ENCODE results near the gene CPAMD8. TPM values are rescaled to one million over a fixed set of nuclear protein-coding genes. Genes with fewer than 3 reads are reported as not detected.
A peak's percentile ranks its signal among the peaks of the same experiment; 100 is the strongest.

The CPAMD8 gene
- total and polyA plus RNA-seq, 10 of the 15 experiments (the other 5 are each of a cell fraction or from before 2014, with no cell fraction given) = 0.12 to 0.97 (median 0.25) TPM; not detected in 3

GRCh38 chr19:16889366-16889882 is 137.2 kb downstream of the CPAMD8 start (continued):
- TF ChIP-seq BCLAF1 (IDR thresholded peaks at IDR 0.05) = no peak

GRCh38 chr19:16888629-16889365 is 137.8 kb downstream of the CPAMD8 start, which contains the start of gene F2RL3:
F2RL3 (plus strand) TSS chr19:16888999; CDS start chr19:16889190, 191 bp downstream.
- peak within 1 kb of the TSS; percentile 63 for H3K9ac ChIP-seq (ENCODE audit: control insufficient read depth, insufficient read depth, low read length)
- DNase-seq (ENCODE audit: low read depth, low spot score) (no peak), ATAC-seq (peak; percentile 73), FAIRE-seq (peak; percentile 82)
- H3K9me3 ChIP-seq (replicated peaks; ENCODE audit: control insufficient read depth, insufficient read depth, low read length) = no peaks in the 10 kb centered on the region
- 1% methylated on average over 31 of the region's 31 CpGs for WGBS (ENCODE audit: insufficient coverage, insufficient replicate concordance, low lambda C conversion rate, missing lambda C conversion rate)
- H3K36me3 ChIP-seq (ENCODE audit: control insufficient read depth in 2 of 2, insufficient read depth in 2 of 2, low read length in 1 of 2) = no peaks in the 10 kb centered on the region
- ChIA-PET CTCF (no interaction called here), RAD21 (ENCODE audit: unreplicated experiment) (interaction anchor here (0.6 kb wide), 1 partner anchor 146 kb away, joined by 5 read pairs; no protein-coding TSS in a partner anchor), SMC1A (ENCODE audit: uncharacterized antibody, unreplicated experiment) (no interaction called here), POLR2A (interaction anchor here (0.7 kb wide), 1 partner anchor 1944 kb away, joined by 4 read pairs; no protein-coding TSS in a partner anchor)
- H3K27me3 ChIP-seq (replicated peaks in 1 of 2; ENCODE audit: control insufficient read depth in 2 of 2, insufficient read depth in 2 of 2, low read length in 1 of 2) = no peaks in the 10 kb centered on the region
- peak within 1 kb of the TSS; percentile 66 for H3K27ac ChIP-seq (ENCODE audit: control insufficient read depth, insufficient read depth)
- H2AFZ ChIP-seq (ENCODE audit: control insufficient read depth, low read depth, low read length) = peak within 1 kb of the TSS; percentile 82
- in situ Hi-C loops (cut with MboI) (no loop called here), intact Hi-C loops (cut with micrococcal nuclease; ENCODE audit: unreplicated experiment) (no loop called here)
- peaks cover 32% of the 10 kb centered on the region for H3K4me1 ChIP-seq (ENCODE audit: control insufficient read depth, insufficient read depth, low read length)
- H3K4me3 ChIP-seq = peak within 1 kb of the TSS; percentile 48; the same call in 1 of the 2 replicates
- TSS peak; percentile 76 for BruUV-seq (replicated peaks)
- no peaks in the 10 kb centered on the region for H4K20me1 ChIP-seq (ENCODE audit: control insufficient read depth, insufficient read depth)
- H3K4me2 ChIP-seq (ENCODE audit: control insufficient read depth, insufficient read depth) = peak within 1 kb of the TSS; percentile 79
- no peaks in the 10 kb centered on the region for H3K79me2 ChIP-seq (ENCODE audit: control insufficient read depth, insufficient read depth, low read length)
- no peak for TF ChIP-seq IRF5 (IDR thresholded peaks at IDR 0.05; ENCODE audit: borderline replicate concordance)
- no peak for TF ChIP-seq ZNF592 (IDR thresholded peaks at IDR 0.05)
- TF ChIP-seq HSF1 (IDR thresholded peaks at IDR 0.05; ENCODE audit: low read depth, low read length) = no peak
- TF ChIP-seq EED (IDR thresholded peaks at IDR 0.05; ENCODE audit: low read depth) = peak; percentile 64
- TF ChIP-seq SMAD1 (IDR thresholded peaks at IDR 0.05; ENCODE audit: low read depth, partially characterized antibody) = no peak
- TF ChIP-seq SMAD5 (IDR thresholded peaks at IDR 0.05; ENCODE audit: low read depth) = no peak
- no peak; the same call in 1 of the 2 replicates for TF ChIP-seq FOXM1 (IDR thresholded peaks at IDR 0.05; ENCODE audit: low read depth, low read length)
- TF ChIP-seq POLR2AphosphoS5 (IDR thresholded peaks at IDR 0.05; ENCODE audit: low read length) = no peak
- TF ChIP-seq CEBPB (IDR thresholded peaks at IDR 0.05; ENCODE audit: borderline replicate concordance in 1 of 2, low read depth in 2 of 2, low read length in 2 of 2) = no peak

Data from GM12878 (cell line).